ENCODE results near the gene TMC6. TPM values are rescaled to one million over a fixed set of nuclear protein-coding genes. Genes with fewer than 3 reads are reported as not detected.

Gene TMC6
- total and polyA plus RNA-seq, 2 of the 13 experiments (the other 11 are each of a cell fraction or from before 2014, with no cell fraction given): 48.4 to 99.1 TPM

DNA sequence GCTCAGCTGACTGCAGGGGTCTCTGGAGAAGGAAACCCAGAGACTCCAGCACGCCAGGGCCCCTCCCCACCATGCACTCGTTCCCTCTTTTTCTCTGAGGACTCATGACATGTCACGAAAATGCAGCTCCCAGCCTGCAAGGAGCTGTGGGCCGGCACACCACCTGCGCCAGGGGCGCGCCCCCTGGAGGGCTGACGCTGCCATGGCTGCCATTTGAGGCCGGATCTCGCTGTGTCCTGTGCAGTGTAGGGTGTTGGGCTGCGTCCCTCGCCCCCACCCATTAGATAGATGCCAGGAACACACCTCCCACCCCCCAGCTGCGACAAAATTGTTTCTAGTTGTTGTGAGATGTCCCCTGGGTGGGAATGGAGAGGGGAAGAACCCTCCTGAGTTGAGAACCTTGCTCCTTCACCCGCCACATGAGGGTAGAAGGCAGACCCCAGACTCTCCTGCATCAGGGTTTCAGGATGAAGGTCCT lies 48.0 kb upstream of the TMC6 start (continued):
- TF ChIP-seq NFKB2 (CRISPR knock-in tag; IDR thresholded peaks at IDR 0.05; ENCODE audit: borderline replicate concordance): no peak; the same call in 1 of the 2 replicates
- no peak for TF ChIP-seq HOXD1 (CRISPR knock-in tag; IDR thresholded peaks at IDR 0.05)
- TF ChIP-seq ZNF776 (CRISPR knock-in tag; IDR thresholded peaks at IDR 0.05): no peak
- peak; percentile 30; the same call in 1 of the 2 replicates for TF ChIP-seq TBX2 (CRISPR knock-in tag; IDR thresholded peaks at IDR 0.05; ENCODE audit: borderline replicate concordance)
- no peak for TF ChIP-seq ZKSCAN8 (CRISPR knock-in tag; IDR thresholded peaks at IDR 0.05; ENCODE audit: borderline replicate concordance)
- TF ChIP-seq, protein P1, sequence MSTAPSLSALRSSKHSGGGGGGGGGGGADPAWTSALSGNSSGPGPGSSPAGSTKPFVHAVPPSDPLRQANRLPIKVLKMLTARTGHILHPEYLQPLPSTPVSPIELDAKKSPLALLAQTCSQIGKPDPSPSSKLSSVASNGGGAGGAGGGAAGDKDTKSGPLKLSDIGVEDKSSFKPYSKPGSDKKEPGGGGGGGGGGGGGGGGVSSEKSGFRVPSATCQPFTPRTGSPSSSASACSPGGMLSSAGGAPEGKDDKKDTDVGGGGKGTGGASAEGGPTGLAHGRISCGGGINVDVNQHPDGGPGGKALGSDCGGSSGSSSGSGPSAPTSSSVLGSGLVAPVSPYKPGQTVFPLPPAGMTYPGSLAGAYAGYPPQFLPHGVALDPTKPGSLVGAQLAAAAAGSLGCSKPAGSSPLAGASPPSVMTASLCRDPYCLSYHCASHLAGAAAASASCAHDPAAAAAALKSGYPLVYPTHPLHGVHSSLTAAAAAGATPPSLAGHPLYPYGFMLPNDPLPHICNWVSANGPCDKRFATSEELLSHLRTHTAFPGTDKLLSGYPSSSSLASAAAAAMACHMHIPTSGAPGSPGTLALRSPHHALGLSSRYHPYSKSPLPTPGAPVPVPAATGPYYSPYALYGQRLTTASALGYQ (CRISPR knock-in tag; IDR thresholded peaks at IDR 0.05): no peak
- TF ChIP-seq RAD21 (CRISPR knock-in tag; IDR thresholded peaks at IDR 0.05): peak; percentile 67
- TF ChIP-seq ZNF205 (CRISPR knock-in tag; IDR thresholded peaks at IDR 0.05): no peak
- TF ChIP-seq U2AF2 (IDR thresholded peaks at IDR 0.05; ENCODE audit: low read depth, low read length): no peak
- no peak for TF ChIP-seq ZNF878 (CRISPR knock-in tag; IDR thresholded peaks at IDR 0.05)
- no peak; the same call in 1 of the 2 replicates for TF ChIP-seq MYC (CRISPR knock-in tag; IDR thresholded peaks at IDR 0.05; ENCODE audit: borderline replicate concordance)
- TF ChIP-seq ZBTB38 (CRISPR knock-in tag; IDR thresholded peaks at IDR 0.05): peak; percentile 34; the same call in 1 of the 2 replicates
- no peak for TF ChIP-seq ZBTB10 (CRISPR knock-in tag; IDR thresholded peaks at IDR 0.05; ENCODE audit: borderline replicate concordance)
- TF ChIP-seq, protein P2, sequence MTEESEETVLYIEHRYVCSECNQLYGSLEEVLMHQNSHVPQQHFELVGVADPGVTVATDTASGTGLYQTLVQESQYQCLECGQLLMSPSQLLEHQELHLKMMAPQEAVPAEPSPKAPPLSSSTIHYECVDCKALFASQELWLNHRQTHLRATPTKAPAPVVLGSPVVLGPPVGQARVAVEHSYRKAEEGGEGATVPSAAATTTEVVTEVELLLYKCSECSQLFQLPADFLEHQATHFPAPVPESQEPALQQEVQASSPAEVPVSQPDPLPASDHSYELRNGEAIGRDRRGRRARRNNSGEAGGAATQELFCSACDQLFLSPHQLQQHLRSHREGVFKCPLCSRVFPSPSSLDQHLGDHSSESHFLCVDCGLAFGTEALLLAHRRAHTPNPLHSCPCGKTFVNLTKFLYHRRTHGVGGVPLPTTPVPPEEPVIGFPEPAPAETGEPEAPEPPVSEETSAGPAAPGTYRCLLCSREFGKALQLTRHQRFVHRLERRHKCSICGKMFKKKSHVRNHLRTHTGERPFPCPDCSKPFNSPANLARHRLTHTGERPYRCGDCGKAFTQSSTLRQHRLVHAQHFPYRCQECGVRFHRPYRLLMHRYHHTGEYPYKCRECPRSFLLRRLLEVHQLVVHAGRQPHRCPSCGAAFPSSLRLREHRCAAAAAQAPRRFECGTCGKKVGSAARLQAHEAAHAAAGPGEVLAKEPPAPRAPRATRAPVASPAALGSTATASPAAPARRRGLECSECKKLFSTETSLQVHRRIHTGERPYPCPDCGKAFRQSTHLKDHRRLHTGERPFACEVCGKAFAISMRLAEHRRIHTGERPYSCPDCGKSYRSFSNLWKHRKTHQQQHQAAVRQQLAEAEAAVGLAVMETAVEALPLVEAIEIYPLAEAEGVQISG (CRISPR knock-in tag; IDR thresholded peaks at IDR 0.05): 0 out of 2 replicates have a peak, but pooled peaks have one; percentile 24
- TF ChIP-seq RXRB (CRISPR knock-in tag; IDR thresholded peaks at IDR 0.05; ENCODE audit: borderline replicate concordance): 0 out of 2 replicates have a peak, but pooled peaks have one; percentile 12

All from HepG2 (cell line).